GM12872 (cell line): ENCODE results near the gene FTSJ3.

ENCODE experiments used
- CTCF ChIP-seq: IDR thresholded peaks from 3 replicates; pipeline ENCODE4 v1.5.1; 2011; ENCODE audit warnings: low read depth, mild to moderate bottlenecking, low read length, moderate library complexity; ENCODE audit not compliant: insufficient read depth

The FTSJ3 gene

GRCh38 chr17:63817736-63818385 is 9.6 kb downstream of the FTSJ3 start:
- TF ChIP-seq CTCF = no peak

GRCh38 chr17:63816669-63817068 is 10.8 kb downstream of the FTSJ3 start:
- no peak for TF ChIP-seq CTCF

GRCh38 chr17:63816123-63816522 is 11.3 kb downstream of the FTSJ3 start:
- no peak for TF ChIP-seq CTCF

GRCh38 chr17:63809970-63810369 is 17.5 kb downstream of the FTSJ3 start:
- no peak for TF ChIP-seq CTCF

GRCh38 chr17:63805591-63805990 is 21.9 kb downstream of the FTSJ3 start:
- TF ChIP-seq CTCF = no peak

- TF ChIP-seq CTCF = no peak
These were observed 23.1 kb downstream of the FTSJ3 start for GRCh38 chr17:63804328-63804727.

GRCh38 chr17:63800783-63801182 is 26.7 kb downstream of the FTSJ3 start:
- TF ChIP-seq CTCF = no peak
